Tibial nerve (tissue), 4 donors: ENCODE measurements around the gene NACA2. TPM values are rescaled to one million over a fixed set of nuclear protein-coding genes. Genes with fewer than 3 reads are reported as not detected.
"Not testable (repeated sequence)": the region's sequence is repeated elsewhere in the genome, so short reads cannot be mapped to it uniquely, and the experiment has no call there.

ENCODE experiments used
- DNase-seq, 2 donors: peaks; one replicate each; pipeline ENCODE4 v3.0.0-alpha.2; 2019; ENCODE audit warnings: low spot score in 2 of 2
- H3K27ac ChIP-seq, 4 donors: fragments of 200-600 bp; sonication (generic) in 3 of 4; one replicate each; pipeline ENCODE4 v1.5.1; 2017 to 2019; ENCODE audit warnings: mild to moderate bottlenecking in 1 of 4
- H3K27me3 ChIP-seq, 2 donors: fragments of 200-600 bp; sonication (generic) in 1 of 2; one replicate each; pipeline versions ENCODE4 v1.5.1 to v1.6.0; 2017 to 2019
- H3K36me3 ChIP-seq, 3 donors: fragments of 200-600 bp; sonication (generic); one replicate each; pipeline ENCODE4 v1.5.1; 2018 to 2019
- H3K4me1 ChIP-seq, 4 donors: fragments of 200-600 bp; sonication (generic) in 3 of 4; one replicate each; pipeline ENCODE4 v1.5.1; 2017 to 2019
- H3K4me3 ChIP-seq, 4 donors: fragments of 200-600 bp; sonication (generic) in 3 of 4; one replicate each; pipeline ENCODE4 v1.5.1; 2017 to 2019; ENCODE audit warnings: mild to moderate bottlenecking in 1 of 4, moderate library complexity in 1 of 4
- H3K9me3 ChIP-seq, 4 donors: fragments of 200-600 bp; sonication (generic) in 3 of 4; one replicate each; pipeline ENCODE4 v1.5.1; 2017 to 2019
- EP300 ChIP-seq, 2 donors: sonication (generic); formaldehyde crosslinking; IDR thresholded peaks; one replicate each; pipeline ENCODE4 v1.6.1; 2017; ENCODE audit warnings: antibody characterized with exemption in 2 of 2, mild to moderate bottlenecking in 1 of 2
- POLR2A ChIP-seq, 2 donors: fragments of 450-650 bp; IDR thresholded peaks; one replicate each; pipeline ENCODE4 v1.6.1; 2017; ENCODE audit warnings: antibody characterized with exemption in 2 of 2, mild to moderate bottlenecking in 2 of 2, moderate library complexity in 2 of 2
- WGBS, 2 donors: methylation state at CpG; one replicate each; pipeline ENCODE4 v1.1.5; 2018; 5-methylcytosine and 5-hydroxymethylcytosine counted together
- total RNA-seq, 4 donors: library from RNA; depleted of rRNA; stranded (reverse); fragments of >200 nt; gene quantifications; one replicate each; pipeline ENCODE4 v1.1.0, GENCODE V29; 2016
- TF ChIP-seq, protein P1 (sequence below), 5 experiments: fragments of 200-600 bp in 3 of 5; fragments of 450-650 bp in 2 of 5; sonication (generic) in 3 of 5; IDR thresholded peaks; one replicate each; pipeline ENCODE4 v1.5.1; 2016 to 2019; ENCODE audit warnings: antibody characterized with exemption in 5 of 5, mild to moderate bottlenecking in 3 of 5, moderate library complexity in 2 of 5

The NACA2 gene
- total RNA-seq, 4 donors from 2014 or later = not detected

DNA sequence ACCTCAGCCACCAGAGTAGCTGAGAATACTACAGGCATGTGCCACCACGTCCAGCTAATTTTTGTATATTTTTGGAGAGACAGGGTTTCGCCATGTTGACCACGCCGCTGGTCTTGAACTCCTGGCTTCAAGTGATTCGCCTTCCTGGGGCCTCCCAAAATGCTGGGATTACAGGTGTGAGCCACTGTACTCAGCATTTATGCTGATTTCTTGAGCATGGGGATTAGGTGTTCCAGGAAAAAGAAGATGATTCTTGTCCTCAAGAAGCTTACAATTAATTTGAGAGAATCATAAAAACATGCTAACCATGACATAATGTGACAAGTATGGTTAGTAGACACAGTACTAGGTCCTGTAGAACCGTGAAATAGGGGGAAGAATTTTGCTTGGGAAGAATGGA is 30.9 kb downstream of the NACA2 start:
- no peak overlapping the region for H3K4me3 ChIP-seq
- H3K36me3 ChIP-seq = no peaks in the 10 kb centered on the region
- peaks cover 0 to 6% of the 10 kb centered on the region in 2 donors for H3K27me3 ChIP-seq
- H3K9me3 ChIP-seq = no peaks in the 10 kb centered on the region
- no peak for DNase-seq
- H3K4me1 ChIP-seq = no peaks in the 10 kb centered on the region
- WGBS, 2 donors = 88 to 95% methylated on average over 6 of the region's 6 CpGs
- H3K27ac ChIP-seq = no peak overlapping the region
- TF ChIP-seq EP300 (IDR thresholded peaks at IDR 0.05) = no peak
- TF ChIP-seq, protein P1, sequence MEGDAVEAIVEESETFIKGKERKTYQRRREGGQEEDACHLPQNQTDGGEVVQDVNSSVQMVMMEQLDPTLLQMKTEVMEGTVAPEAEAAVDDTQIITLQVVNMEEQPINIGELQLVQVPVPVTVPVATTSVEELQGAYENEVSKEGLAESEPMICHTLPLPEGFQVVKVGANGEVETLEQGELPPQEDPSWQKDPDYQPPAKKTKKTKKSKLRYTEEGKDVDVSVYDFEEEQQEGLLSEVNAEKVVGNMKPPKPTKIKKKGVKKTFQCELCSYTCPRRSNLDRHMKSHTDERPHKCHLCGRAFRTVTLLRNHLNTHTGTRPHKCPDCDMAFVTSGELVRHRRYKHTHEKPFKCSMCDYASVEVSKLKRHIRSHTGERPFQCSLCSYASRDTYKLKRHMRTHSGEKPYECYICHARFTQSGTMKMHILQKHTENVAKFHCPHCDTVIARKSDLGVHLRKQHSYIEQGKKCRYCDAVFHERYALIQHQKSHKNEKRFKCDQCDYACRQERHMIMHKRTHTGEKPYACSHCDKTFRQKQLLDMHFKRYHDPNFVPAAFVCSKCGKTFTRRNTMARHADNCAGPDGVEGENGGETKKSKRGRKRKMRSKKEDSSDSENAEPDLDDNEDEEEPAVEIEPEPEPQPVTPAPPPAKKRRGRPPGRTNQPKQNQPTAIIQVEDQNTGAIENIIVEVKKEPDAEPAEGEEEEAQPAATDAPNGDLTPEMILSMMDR (IDR thresholded peaks at IDR 0.05) = no peak
- TF ChIP-seq POLR2A (IDR thresholded peaks at IDR 0.05) = no peak

DNA sequence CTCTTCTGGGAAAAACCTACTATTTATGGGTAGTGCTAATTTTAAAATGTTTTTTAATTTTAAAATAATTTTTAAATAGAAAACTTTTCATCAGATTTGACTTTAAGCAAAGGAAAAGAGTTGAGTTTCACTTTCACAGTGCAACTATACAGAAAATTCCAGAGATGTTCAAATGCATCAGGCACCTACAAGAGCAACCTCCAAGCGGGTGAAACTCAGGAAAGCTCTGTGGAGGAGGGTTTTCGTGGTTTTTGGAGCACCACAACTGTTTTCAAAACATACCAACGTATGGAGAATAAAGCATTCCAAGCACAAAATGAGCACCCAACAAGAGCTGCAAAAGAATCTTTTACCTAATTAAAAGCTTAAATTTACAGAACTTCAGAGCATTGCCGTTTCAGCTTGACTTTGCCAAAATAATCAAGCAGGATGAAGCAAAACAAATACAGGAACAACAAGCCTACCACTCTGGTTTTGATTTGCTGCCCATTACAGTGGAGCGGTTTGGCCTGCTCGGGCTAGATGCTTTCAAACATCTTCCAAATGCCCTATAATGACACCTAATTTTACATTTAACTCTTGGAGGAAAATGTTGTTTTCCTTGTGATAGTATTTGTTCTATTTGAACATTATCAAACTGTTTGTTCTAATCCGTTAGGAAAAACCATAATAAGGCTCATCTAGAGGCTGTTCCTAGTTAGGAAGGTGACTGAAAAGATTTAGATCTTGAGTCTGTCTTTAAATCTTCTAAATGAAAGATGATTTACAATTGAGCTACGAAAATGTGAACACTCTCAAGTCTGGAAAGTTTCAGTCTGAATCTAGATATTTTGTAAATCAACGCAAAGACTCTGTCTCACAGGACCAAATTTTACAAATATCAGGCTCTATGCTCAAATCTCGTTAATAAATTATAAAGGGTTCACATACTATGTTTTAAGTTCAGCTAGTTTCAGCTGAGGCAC is 34.5 kb downstream of the NACA2 start:
- TF ChIP-seq, protein P1 (IDR thresholded peaks at IDR 0.05) = no peak
- TF ChIP-seq EP300 (IDR thresholded peaks at IDR 0.05) = no peak
- no peak for TF ChIP-seq POLR2A (IDR thresholded peaks at IDR 0.05)
- no peak for DNase-seq
- H3K4me1 ChIP-seq = no peaks in the 10 kb centered on the region
- H3K27ac ChIP-seq = no peak overlapping the region
- no peak overlapping the region for H3K4me3 ChIP-seq
- no peaks in the 10 kb centered on the region for H3K27me3 ChIP-seq
- H3K9me3 ChIP-seq = no peaks in the 10 kb centered on the region
- WGBS, 2 donors = 57 to 62% methylated on average over 10 of the region's 10 CpGs
- H3K36me3 ChIP-seq = no peaks in the 10 kb centered on the region

DNA sequence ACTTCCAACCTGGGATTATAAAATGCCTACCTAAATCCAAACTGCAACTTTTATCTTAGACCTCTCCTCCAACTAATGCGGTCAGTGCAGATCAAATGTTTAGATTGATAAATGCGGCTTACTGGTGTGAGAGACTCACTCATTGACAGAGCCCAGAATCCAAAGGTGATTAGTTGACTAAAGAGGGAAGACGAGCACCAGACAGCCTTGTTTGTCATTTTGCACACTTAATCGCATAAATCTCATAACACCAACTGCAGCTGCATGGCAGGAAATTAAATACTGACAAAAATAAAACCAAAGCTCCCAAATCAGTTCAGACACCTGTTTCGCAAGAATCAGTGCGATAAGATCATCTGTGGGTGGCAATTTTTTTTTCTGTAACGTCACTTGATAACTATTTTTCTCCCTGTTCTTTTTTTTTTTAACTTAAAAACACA is 35.9 kb downstream of the NACA2 start:
- 78 to 81% methylated on average over 7 of the region's 7 CpGs for WGBS, 2 donors
- no peaks in the 10 kb centered on the region for H3K4me1 ChIP-seq
- TF ChIP-seq EP300 (IDR thresholded peaks at IDR 0.05) = no peak
- TF ChIP-seq POLR2A (IDR thresholded peaks at IDR 0.05) = no peak
- TF ChIP-seq, protein P1 (IDR thresholded peaks at IDR 0.05) = no peak
- no peak for DNase-seq
- no peaks in the 10 kb centered on the region for H3K9me3 ChIP-seq
- H3K27ac ChIP-seq = no peak overlapping the region
- H3K36me3 ChIP-seq = no peaks in the 10 kb centered on the region
- peaks cover 0 to 2% of the 10 kb centered on the region in 2 donors for H3K27me3 ChIP-seq
- H3K4me3 ChIP-seq = no peak overlapping the region

DNA sequence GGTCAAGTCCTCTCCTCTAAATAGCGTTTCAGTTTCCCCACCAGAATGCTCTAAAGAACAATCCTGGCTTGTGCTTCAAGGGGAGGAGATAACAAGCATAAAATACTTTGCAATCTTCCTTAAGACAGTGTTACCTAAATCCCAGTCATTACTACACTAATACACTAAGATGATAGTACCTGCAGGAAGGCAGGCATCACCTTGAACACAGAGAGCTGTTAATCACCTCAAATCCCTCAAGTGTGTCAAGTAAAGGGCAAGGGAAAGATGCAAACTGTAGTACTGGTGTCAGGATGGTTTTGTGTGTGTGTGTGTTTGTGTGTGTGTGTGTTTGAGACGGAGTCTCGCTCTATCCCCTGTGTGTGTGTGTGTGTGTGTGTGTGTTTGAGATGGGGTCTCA is 36.8 kb downstream of the NACA2 start:
- Histone ChIP-seq H3K4me3 (no peak overlapping the region), H3K36me3 (no peaks in the 10 kb centered on the region), H3K9me3 (peaks cover 0 to 2% (median 0%) of the 10 kb centered on the region in 4 donors), H3K27ac (no peak overlapping the region), H3K27me3 (peaks cover 0 to 7% of the 10 kb centered on the region in 2 donors), H3K4me1 (no peaks in the 10 kb centered on the region)
- 57 to 61% methylated on average over 3 of the region's 3 CpGs for WGBS, 2 donors
- DNase-seq = no peak
- TF ChIP-seq, protein P1 (IDR thresholded peaks at IDR 0.05) = no peak

DNA sequence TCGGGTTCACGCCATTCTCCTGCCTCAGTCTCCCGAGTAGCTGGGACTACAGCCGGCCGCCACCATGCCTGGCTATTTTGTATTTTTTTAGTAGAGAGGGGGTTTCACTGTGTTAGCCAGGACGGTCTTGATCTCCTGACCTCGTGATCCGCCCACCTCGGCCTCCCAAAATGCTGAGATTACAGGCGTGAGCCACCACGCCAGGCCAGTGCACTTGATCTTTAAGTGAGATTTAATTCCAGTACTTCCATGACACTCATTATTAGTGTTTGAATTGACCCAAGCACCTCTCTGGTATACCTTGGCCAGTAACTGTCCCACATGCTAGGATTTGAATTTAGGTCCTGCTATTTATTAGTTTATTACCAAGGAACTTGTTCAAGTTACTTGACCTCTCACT is 38.5 kb downstream of the NACA2 start:
- not testable (repeated sequence) for DNase-seq, H3K27ac ChIP-seq, H3K36me3 ChIP-seq, H3K9me3 ChIP-seq, H3K4me1 ChIP-seq, H3K4me3 ChIP-seq
- peaks cover 0 to 12% of the 10 kb centered on the region in 2 donors for H3K27me3 ChIP-seq
- 91% methylated on average over 11 of the region's 11 CpGs for WGBS, 2 donors
